Gastroesophageal sphincter (tissue), 3 donors: ENCODE data around the gene ADAM19.

ENCODE experiments used
- EP300 ChIP-seq: sonication (generic); formaldehyde crosslinking; IDR thresholded peaks from one replicate; pipeline ENCODE4 v1.6.1; 2017; ENCODE audit warnings: antibody characterized with exemption, mild to moderate bottlenecking
- POLR2A ChIP-seq, 2 donors: fragments of 450-650 bp; IDR thresholded peaks; one replicate each; pipeline ENCODE4 v1.6.1; 2017; ENCODE audit warnings: antibody characterized with exemption in 2 of 2, mild to moderate bottlenecking in 2 of 2, moderate library complexity in 1 of 2
- TF ChIP-seq, protein P1 (sequence below), 4 experiments: fragments of 200-600 bp in 2 of 4; fragments of 450-650 bp in 2 of 4; sonication (generic) in 1 of 4; IDR thresholded peaks; one replicate each; pipeline ENCODE4 v1.5.1; 2017 to 2019; ENCODE audit warnings: antibody characterized with exemption in 4 of 4, mild to moderate bottlenecking in 2 of 4, moderate library complexity in 2 of 4

DNA sequence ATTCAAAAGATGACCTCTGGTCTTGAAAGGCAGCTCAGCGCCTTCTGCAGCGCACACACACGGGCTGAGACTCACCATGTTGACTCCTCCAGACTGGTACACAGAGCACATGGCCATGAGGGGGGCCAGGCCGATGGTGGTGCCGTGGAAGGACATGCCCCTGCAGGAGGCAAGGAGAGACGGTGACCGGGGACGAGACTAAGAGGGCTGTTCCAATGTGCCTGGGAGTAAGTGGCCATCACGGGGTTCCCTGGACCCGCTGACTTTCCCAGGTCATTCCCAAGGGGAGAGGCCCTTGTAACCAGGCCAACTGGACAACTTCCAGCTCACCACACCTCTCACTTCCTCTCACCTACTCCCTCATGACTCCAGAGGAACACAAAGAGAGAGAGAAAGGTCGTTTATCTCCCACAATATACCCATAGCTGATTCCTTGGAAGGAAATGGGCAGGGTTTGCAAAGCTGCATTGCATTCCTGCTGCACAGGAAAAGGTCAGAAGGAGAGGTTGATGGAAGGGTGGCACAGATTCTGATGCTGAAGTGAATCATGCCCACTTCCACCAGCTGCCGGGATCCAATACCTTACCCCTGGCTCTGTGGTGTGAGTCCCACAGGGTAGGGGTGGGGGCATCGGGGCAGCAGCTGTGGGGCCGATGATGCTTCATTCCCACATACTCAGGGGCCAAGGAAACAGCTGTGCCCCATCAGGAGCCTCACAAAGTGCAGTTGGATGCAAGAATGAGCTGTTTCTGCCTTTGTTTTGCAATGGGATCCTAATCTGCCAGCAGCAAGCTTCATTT lies 68.4 kb downstream of the ADAM19 start:
- TF ChIP-seq EP300 (no peak), POLR2A (IDR thresholded peaks at IDR 0.05) (no peak)
- TF ChIP-seq, protein P1, sequence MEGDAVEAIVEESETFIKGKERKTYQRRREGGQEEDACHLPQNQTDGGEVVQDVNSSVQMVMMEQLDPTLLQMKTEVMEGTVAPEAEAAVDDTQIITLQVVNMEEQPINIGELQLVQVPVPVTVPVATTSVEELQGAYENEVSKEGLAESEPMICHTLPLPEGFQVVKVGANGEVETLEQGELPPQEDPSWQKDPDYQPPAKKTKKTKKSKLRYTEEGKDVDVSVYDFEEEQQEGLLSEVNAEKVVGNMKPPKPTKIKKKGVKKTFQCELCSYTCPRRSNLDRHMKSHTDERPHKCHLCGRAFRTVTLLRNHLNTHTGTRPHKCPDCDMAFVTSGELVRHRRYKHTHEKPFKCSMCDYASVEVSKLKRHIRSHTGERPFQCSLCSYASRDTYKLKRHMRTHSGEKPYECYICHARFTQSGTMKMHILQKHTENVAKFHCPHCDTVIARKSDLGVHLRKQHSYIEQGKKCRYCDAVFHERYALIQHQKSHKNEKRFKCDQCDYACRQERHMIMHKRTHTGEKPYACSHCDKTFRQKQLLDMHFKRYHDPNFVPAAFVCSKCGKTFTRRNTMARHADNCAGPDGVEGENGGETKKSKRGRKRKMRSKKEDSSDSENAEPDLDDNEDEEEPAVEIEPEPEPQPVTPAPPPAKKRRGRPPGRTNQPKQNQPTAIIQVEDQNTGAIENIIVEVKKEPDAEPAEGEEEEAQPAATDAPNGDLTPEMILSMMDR (IDR thresholded peaks at IDR 0.05) = no peak
